Erythroblast (primary cell): Measurements from ENCODE around the gene ACSL4.

ENCODE experiments used
- DNase-seq, 2 experiments: peaks; one replicate each; lab custom pipeline; 2025; lab: John Stamatoyannopoulos, UW
- GATA1 ChIP-seq: IDR thresholded peaks from 2 replicates; pipeline ENCODE4 v1.6.1; 2011; ENCODE audit warnings: low read depth, mild to moderate bottlenecking, control low read depth, low read length, moderate library complexity
- POLR2A ChIP-seq: IDR thresholded peaks from 2 replicates; pipeline ENCODE4 v1.6.1; 2011; ENCODE audit warnings: mild to moderate bottlenecking, low read length

ACSL4 gene

DNA sequence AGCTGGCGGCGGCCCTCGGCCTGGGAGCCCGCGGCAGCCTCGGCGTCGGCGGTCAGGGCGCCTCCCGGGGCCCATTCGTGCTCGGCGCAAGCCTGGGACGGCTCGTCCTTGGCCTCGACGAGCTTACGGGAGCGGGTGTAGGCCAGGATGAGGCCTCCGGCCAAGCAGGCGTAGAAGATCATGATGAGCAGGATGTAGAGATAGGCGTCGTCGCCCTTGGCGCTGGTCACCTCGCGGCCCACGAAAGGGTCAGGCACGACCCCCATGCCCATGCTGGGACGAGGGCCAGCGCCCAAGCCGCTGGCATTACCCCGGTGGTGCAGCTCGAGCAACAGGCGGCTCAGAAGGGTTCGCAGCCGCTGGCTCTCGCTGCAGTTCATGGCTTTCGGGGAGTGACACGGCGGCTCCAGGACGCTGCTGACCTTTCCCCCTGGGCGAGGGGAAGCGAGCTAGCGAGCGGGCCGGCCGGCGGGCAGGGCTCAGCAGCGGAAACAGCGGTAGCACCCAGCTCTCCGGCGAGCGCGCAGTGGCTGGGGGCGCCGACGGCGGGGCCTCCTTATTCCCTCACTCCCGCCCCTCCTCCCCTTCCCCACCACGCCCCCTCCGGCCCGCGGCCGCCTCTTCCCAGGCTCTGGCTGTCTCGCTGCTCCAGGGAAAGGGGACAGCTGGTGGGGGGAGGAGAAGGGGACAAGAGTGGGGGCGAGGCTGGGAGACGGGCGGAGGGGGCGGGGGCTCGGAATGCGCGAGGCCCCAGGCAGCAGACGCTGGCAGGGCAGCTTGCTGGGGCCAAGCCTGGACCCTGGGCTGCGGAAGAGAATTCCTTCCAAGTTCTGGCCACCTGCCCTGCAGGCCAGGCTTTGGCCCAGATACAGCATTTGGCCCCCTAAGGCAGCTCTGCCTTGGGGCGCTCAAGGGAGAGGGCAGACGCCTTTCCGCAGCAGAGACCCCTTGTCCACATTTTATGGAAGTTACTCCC is 108.1 kb downstream of the ACSL4 start, which contains the start of gene KCNE5:
Gene KCNE5 (minus strand): TSS at position 532 of the 976 bp plus-strand sequence. CDS start 152 bp downstream, at position 380.
- TF ChIP-seq POLR2A: no peak
- TF ChIP-seq GATA1: no peak
- DNase-seq: no peak

DNA sequence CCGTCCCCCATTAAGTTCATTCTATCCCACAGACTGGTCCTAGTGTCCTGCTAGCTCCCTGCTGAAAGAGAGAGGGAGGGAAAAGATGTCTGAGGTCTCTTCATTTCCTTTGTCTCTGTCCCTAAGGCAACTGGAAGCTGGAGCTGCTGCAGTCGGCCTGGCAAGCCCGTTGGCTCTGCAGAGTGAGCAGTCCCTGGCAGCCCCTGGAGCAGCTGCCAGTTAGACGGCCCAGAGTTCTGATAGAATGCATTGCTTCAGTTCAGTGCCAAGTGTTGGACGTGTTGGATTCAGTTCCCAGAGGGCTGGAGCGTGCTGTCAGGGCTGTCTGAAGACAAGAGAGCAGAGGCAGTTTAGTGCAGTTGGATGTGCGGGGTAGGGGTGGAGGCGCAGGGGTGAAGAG is 109.1 kb downstream of the ACSL4 start:
- no peak for TF ChIP-seq GATA1
- TF ChIP-seq POLR2A: no peak

DNA sequence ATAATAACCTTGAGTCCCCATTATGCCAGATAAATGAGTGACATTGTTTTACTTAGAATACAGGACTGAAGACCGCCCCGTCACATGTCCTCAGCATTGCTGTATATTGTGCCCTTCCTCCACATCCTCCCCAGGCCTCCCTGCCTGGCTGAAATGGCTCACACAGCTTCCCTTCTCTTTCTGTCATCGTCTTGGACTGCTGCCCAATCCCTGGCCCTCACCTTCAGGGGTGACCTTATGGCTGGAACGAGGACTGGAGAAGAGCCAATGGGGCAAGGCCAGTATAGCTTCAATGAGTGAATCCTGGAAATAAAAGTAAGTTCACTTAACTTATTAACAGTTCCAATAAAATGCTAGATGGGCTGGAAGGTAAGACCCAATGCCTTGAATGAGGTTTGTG is 110.8 kb downstream of the ACSL4 start:
- TF ChIP-seq POLR2A (no peak), GATA1 (no peak)
- no peak for DNase-seq

More for the DNA sequence above, 109.1 kb downstream of the ACSL4 start:
- DNase-seq: no peak

- DNase-seq: no peak
- TF ChIP-seq GATA1 (no peak), POLR2A (no peak)
These were observed 113.3 kb downstream of the ACSL4 start for GRCh38 chrX:109619771-109620170.

DNA sequence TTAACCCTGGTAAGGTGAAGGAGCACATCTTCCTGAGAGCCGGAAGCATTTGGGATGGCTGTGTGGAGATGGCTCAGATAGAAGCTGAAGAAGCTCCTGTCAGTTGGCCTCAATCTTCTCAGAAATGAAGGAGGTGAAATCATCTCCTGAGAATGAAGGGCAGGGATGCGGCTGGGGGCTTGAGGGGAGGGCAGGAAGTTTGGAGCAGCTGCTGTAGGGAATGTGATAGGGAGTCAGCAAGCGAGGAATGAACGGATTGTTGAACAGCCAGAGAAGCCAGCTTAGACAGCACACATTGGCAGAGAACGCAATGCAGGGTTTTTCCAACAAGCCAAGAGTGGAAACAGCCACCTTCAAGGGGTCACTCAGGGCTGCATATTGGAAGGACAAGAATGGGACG is 118.1 kb downstream of the ACSL4 start:
- TF ChIP-seq POLR2A: no peak
- TF ChIP-seq GATA1: no peak
- no peak for DNase-seq

DNA sequence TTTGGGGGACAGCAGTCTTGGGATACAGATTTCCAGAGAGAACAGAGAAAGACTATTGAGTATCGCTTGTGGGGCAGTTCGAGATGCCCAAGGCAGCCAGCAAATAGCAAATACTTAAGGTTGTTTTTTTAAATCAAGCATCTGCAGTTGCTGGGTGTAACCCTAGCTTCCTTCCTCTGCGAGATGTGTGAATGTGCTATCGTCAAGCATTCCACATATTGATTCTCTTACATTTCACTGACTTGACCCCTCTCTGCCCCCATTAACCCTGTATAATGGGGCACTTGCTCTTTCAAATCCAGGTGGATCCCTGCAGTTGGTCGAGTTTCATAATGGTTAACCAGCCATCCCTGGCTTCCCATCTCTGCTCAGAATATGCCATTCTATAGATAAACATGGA is 131.6 kb downstream of the ACSL4 start:
- DNase-seq: no peak

DNA sequence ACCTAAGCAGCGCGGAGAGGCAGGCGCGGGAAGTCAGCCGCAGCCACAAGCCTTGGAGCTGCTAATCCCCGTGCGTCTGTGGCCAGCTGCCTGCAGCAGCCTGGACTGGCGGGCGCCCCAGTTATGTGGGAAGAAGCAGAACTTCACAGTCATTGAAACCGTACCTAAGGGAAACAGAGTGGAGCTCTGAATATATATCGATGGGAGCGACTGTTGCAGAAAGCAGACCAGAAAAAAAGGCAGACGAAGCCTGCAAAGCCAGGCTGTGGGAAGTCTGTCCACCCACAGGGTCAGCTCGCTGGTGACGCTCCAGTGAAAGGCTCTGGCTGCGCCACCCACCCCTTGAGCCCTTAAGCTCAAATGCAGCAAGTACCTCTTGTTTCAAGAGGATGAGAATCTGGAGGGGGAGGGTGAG is 132.8 kb downstream of the ACSL4 start:
- TF ChIP-seq GATA1 (no peak), POLR2A (no peak)
- no peak for DNase-seq

More for the DNA sequence above, 131.6 kb downstream of the ACSL4 start:
- no peak for TF ChIP-seq GATA1
- no peak for TF ChIP-seq POLR2A

DNA sequence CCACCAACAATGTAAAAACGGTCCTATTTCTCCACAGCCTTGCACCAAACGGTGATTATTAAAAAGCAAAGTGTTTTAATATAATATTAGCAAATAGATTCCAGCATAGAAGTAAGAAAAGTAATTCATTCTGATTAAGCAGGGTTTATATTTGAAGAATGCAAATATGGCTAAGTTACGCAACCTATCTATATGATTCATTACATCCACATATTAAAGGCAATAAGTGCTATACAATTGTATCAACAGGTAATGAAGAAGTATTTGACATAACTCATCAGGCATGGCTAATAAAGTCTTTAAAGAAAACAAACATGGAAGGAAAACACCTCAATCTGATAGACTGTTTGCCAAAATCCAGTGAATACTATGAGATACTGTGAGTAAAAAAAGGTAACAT is 137.0 kb downstream of the ACSL4 start:
- TF ChIP-seq GATA1 (no peak), POLR2A (no peak)
- no peak for DNase-seq
